K562 (cell line): ENCODE measurements around the gene PCSK5. TPM values are rescaled to one million over a fixed set of nuclear protein-coding genes. Genes with fewer than 3 reads are reported as not detected.
A peak's percentile ranks its signal among the peaks of the same experiment; 100 is the strongest.

Experiments used
- BCOR ChIP-seq: fragments of 450-650 bp; IDR thresholded peaks from 2 replicates; pipeline ENCODE4 v1.6.1; 2016
- CCNT2 ChIP-seq: IDR thresholded peaks from 2 replicates; pipeline ENCODE4 v1.6.1; 2011; ENCODE audit warnings: borderline replicate concordance, low read depth, mild to moderate bottlenecking, moderate library complexity, mixed read lengths, low read length; ENCODE audit not compliant: insufficient read length; ENCODE audit errors: extremely low read depth
- FOXJ2 ChIP-seq: fragments of 200-800 bp; sonication (Bioruptor generic); IDR thresholded peaks from 2 replicates; pipeline ENCODE4 v1.6.1; 2016; ENCODE audit warnings: missing genetic modification characterization, missing compliant biosample characterization
- GABPA ChIP-seq: fragments of 200-800 bp; sonication (Bioruptor generic); conservative IDR thresholded peaks from 2 replicates; pipeline ENCODE4 v1.6.1; 2016; ENCODE audit warnings: low read depth, missing genetic modification characterization, missing compliant biosample characterization
- HBP1 ChIP-seq: fragments of 450-650 bp; formaldehyde crosslinking; IDR thresholded peaks from 2 replicates; pipeline ENCODE4 v1.4.0; 2022; ENCODE audit warnings: missing genetic modification characterization
- HDAC1 ChIP-seq, 2 experiments: fragments of 450-650 bp; IDR thresholded peaks; 2 replicates each; pipeline ENCODE4 v1.6.1; 2016 to 2017; ENCODE audit warnings: inconsistent platforms in 1 of 2, mild to moderate bottlenecking in 1 of 2, moderate library complexity in 1 of 2
- HDAC3 ChIP-seq: fragments of 450-650 bp; IDR thresholded peaks from 2 replicates; pipeline ENCODE4 v1.6.1; 2018; ENCODE audit warnings: borderline replicate concordance, mild to moderate bottlenecking, moderate library complexity; ENCODE audit not compliant: partially characterized antibody
- L3MBTL2 ChIP-seq: fragments of 450-650 bp; IDR thresholded peaks from 2 replicates; pipeline ENCODE4 v1.6.1; 2016; ENCODE audit warnings: mild to moderate bottlenecking, moderate library complexity
- NONO ChIP-seq, 2 experiments: fragments of 200-400 bp in 1 of 2; fragments of 450-650 bp in 1 of 2; formaldehyde crosslinking in 1 of 2; IDR thresholded peaks; 2 replicates each; pipeline ENCODE4 v1.6.1; 2017; ENCODE audit warnings: low read depth in 2 of 2, mild to moderate bottlenecking in 2 of 2, moderate library complexity in 2 of 2, low read length in 1 of 2
- RBFOX2 ChIP-seq: fragments of 200-400 bp; formaldehyde crosslinking; IDR thresholded peaks from 2 replicates; pipeline ENCODE4 v1.6.1; 2017; ENCODE audit warnings: low read depth, mild to moderate bottlenecking, low read length, moderate library complexity
- RBM25 ChIP-seq: fragments of 200-400 bp; formaldehyde crosslinking; IDR thresholded peaks from 2 replicates; pipeline ENCODE4 v1.6.1; 2018; ENCODE audit warnings: low read length, low read depth, moderate library complexity; ENCODE audit not compliant: severe bottlenecking
- SP1 ChIP-seq: sonication (generic); formaldehyde crosslinking; IDR thresholded peaks from 2 replicates; pipeline ENCODE4 v1.8.1; 2022; ENCODE audit warnings: mild to moderate bottlenecking, missing genetic modification reagents
- ZFX ChIP-seq: sonication (generic); formaldehyde crosslinking; IDR thresholded peaks from 2 replicates; pipeline ENCODE4 v1.8.0; 2022; ENCODE audit warnings: mild to moderate bottlenecking, missing genetic modification reagents, moderate library complexity
- ZNF431 ChIP-seq: sonication (generic); formaldehyde crosslinking; IDR thresholded peaks from 2 replicates; pipeline ENCODE4 v1.8.0; 2022; ENCODE audit warnings: mild to moderate bottlenecking, missing genetic modification reagents
- ZNF699 ChIP-seq: fragments of 250-450 bp; sonication (Bioruptor Pico); IDR thresholded peaks from 2 replicates; pipeline ENCODE4 v1.8.0; 2021; ENCODE audit warnings: mild to moderate bottlenecking, moderate library complexity; ENCODE audit not compliant: insufficient replicate concordance
- ZNF77 ChIP-seq: fragments of 250-450 bp; sonication (Bioruptor Pico); IDR thresholded peaks from 2 replicates; pipeline ENCODE4 v1.5.0; 2020
- polyA plus RNA-seq, 8 experiments: library from polyadenylated mRNA; depleted of rRNA in 4 of 8; stranded (reverse) in 5 of 8; unstranded in 3 of 8; fragments of >200 nt; fragmentation: Nextera tagmentation in 2 of 8; fragmentation: Illumina TruSeq in 1 of 8; extraction: Ambion mirVana in 2 of 8; extraction: Trizol in 1 of 8; gene quantifications; 2 replicates each; pipeline versions ENCODE4 v1.2.1 to v1.2.3, GENCODE V29; 2011 to 2014; ENCODE audit warnings: inconsistent platforms in 1 of 8, missing spikeins in 1 of 8
- total RNA-seq, 7 experiments: library from RNA; depleted of rRNA in 6 of 7; stranded (reverse); fragments of >200 nt in 6 of 7; fragmentation: Illumina TruSeq in 2 of 7; extraction: Trizol in 2 of 7; gene quantifications; 2 replicates each; pipeline versions ENCODE4 v1.2.1 to v1.2.3, GENCODE V29; 2011 to 2021; ENCODE audit warnings: low replicate concordance in 1 of 7
- TF ChIP-seq, protein P1 (sequence below): fragments of 450-650 bp; IDR thresholded peaks from 2 replicates; pipeline ENCODE4 v1.6.1; 2016; ENCODE audit warnings: antibody characterized with exemption
- TF ChIP-seq, protein P2 (sequence below): fragments of 450-650 bp; IDR thresholded peaks from 2 replicates; pipeline ENCODE4 v1.6.1; 2016; ENCODE audit warnings: missing biosample characterization, missing genetic modification characterization
- TF ChIP-seq, protein P3 (sequence below): fragments of 250-450 bp; sonication (Bioruptor Pico); IDR thresholded peaks from 2 replicates; pipeline ENCODE4 v1.4.0; 2020; ENCODE audit warnings: mild to moderate bottlenecking, moderate library complexity

The PCSK5 gene
- total and polyA plus RNA-seq, 9 of the 15 experiments (the other 6 are each of a cell fraction or from before 2014, with no cell fraction given), result not detected

- TF ChIP-seq NONO (IDR thresholded peaks at IDR 0.05; ENCODE audit: low read depth in 2 of 2, low read length in 1 of 2), result peak in 1 of 2 experiments; percentile 72; a peak in 2 of 4 replicates
- no peak for TF ChIP-seq HBP1
- TF ChIP-seq RBFOX2, result peak; percentile 85
- TF ChIP-seq HDAC1 (IDR thresholded peaks at IDR 0.05), result peak in 1 of 2 experiments; percentile 81; a peak in 2 of 4 replicates
- TF ChIP-seq, protein P1, sequence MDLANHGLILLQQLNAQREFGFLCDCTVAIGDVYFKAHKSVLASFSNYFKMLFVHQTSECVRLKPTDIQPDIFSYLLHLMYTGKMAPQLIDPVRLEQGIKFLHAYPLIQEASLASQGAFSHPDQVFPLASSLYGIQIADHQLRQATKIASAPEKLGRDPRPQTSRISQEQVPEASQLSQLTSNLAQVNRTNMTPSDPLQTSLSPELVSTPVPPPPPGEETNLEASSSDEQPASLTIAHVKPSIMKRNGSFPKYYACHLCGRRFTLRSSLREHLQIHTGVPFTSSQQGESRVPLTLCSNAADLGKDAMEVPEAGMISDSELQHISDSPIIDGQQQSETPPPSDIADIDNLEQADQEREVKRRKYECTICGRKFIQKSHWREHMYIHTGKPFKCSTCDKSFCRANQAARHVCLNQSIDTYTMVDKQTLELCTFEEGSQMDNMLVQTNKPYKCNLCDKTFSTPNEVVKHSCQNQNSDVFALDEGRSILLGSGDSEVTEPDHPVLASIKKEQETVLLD, result no peak
- TF ChIP-seq GABPA (tag), result peak; percentile 64
- TF ChIP-seq FOXJ2 (tag), result no peak
- TF ChIP-seq RBM25, result no peak
- TF ChIP-seq HDAC3, result no peak
- peak; percentile 87 for TF ChIP-seq ZFX (CRISPR knock-in tag)
- peak; percentile 35 for TF ChIP-seq SP1 (CRISPR knock-in tag)
- TF ChIP-seq CCNT2, result peak; percentile 65
- TF ChIP-seq ZNF699 (CRISPR knock-in tag), result no peak
- TF ChIP-seq, protein P2, sequence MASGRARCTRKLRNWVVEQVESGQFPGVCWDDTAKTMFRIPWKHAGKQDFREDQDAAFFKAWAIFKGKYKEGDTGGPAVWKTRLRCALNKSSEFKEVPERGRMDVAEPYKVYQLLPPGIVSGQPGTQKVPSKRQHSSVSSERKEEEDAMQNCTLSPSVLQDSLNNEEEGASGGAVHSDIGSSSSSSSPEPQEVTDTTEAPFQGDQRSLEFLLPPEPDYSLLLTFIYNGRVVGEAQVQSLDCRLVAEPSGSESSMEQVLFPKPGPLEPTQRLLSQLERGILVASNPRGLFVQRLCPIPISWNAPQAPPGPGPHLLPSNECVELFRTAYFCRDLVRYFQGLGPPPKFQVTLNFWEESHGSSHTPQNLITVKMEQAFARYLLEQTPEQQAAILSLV (tag), result no peak
- TF ChIP-seq, protein P3, sequence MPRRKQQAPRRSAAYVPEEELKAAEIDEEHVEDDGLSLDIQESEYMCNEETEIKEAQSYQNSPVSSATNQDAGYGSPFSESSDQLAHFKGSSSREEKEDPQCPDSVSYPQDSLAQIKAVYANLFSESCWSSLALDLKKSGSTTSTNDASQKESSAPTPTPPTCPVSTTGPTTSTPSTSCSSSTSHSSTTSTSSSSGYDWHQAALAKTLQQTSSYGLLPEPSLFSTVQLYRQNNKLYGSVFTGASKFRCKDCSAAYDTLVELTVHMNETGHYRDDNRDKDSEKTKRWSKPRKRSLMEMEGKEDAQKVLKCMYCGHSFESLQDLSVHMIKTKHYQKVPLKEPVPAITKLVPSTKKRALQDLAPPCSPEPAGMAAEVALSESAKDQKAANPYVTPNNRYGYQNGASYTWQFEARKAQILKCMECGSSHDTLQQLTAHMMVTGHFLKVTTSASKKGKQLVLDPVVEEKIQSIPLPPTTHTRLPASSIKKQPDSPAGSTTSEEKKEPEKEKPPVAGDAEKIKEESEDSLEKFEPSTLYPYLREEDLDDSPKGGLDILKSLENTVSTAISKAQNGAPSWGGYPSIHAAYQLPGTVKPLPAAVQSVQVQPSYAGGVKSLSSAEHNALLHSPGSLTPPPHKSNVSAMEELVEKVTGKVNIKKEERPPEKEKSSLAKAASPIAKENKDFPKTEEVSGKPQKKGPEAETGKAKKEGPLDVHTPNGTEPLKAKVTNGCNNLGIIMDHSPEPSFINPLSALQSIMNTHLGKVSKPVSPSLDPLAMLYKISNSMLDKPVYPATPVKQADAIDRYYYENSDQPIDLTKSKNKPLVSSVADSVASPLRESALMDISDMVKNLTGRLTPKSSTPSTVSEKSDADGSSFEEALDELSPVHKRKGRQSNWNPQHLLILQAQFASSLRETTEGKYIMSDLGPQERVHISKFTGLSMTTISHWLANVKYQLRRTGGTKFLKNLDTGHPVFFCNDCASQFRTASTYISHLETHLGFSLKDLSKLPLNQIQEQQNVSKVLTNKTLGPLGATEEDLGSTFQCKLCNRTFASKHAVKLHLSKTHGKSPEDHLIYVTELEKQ, result no peak
- peak; percentile 35; the same call in 1 of the 2 replicates for TF ChIP-seq ZNF431 (CRISPR knock-in tag)
- no peak for TF ChIP-seq BCOR
- TF ChIP-seq ZNF77, result no peak
- peak; percentile 70 for TF ChIP-seq L3MBTL2
These were observed 503.9 kb downstream of the PCSK5 start, which contains the start of gene RFK (continued) for GRCh38 chr9:76394195-76394959.
